NB4 (cell line): ENCODE data around the gene SYP.

Experiments used
- POLR2A ChIP-seq: IDR thresholded peaks from 2 replicates; pipeline ENCODE4 v1.6.1; 2011; ENCODE audit warnings: mild to moderate bottlenecking; ENCODE audit not compliant: insufficient read length; ENCODE audit errors: extremely low read depth
- TF ChIP-seq, protein P1 (sequence below): IDR thresholded peaks from one replicate; pipeline ENCODE4 v1.5.1; 2012; ENCODE audit warnings: low read depth, low read length

DNA sequence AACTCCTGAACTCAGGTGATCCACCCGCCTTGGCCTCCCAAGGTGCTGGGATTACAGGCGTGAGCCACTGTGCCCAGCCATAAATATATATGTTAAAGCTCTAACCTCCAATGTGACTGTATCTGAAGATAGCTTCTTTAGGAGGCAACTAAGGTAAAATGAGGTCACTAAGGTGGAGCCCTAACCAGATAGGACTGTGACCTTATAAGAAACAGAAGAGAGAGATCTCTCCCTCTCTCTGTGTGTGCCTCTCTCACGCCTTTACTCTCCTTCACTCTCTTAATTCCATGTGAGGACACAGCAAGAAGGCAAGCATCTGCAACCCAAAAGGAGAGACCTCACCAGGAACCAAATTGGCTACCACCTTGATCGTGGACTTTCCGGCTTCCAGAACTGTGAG lies 38.4 kb downstream of the SYP start:
- TF ChIP-seq, protein P1, sequence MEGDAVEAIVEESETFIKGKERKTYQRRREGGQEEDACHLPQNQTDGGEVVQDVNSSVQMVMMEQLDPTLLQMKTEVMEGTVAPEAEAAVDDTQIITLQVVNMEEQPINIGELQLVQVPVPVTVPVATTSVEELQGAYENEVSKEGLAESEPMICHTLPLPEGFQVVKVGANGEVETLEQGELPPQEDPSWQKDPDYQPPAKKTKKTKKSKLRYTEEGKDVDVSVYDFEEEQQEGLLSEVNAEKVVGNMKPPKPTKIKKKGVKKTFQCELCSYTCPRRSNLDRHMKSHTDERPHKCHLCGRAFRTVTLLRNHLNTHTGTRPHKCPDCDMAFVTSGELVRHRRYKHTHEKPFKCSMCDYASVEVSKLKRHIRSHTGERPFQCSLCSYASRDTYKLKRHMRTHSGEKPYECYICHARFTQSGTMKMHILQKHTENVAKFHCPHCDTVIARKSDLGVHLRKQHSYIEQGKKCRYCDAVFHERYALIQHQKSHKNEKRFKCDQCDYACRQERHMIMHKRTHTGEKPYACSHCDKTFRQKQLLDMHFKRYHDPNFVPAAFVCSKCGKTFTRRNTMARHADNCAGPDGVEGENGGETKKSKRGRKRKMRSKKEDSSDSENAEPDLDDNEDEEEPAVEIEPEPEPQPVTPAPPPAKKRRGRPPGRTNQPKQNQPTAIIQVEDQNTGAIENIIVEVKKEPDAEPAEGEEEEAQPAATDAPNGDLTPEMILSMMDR = no peak
- TF ChIP-seq POLR2A = no peak
